H1 (cell line): ENCODE results near the gene CSF1.

Source experiments
- CREB1 ChIP-seq: IDR thresholded peaks from 2 replicates; pipeline ENCODE4 v1.6.1; 2012; ENCODE audit warnings: inconsistent platforms
- EP300 ChIP-seq, 2 experiments: IDR thresholded peaks; 1 replicate in 1 of 2; 2 replicates in 1 of 2; pipeline ENCODE4 v1.6.1; 2011 to 2012; ENCODE audit warnings: low read depth in 2 of 2, low read length in 2 of 2, mild to moderate bottlenecking in 2 of 2, borderline replicate concordance in 1 of 2, inconsistent platforms in 1 of 2, moderate library complexity in 1 of 2
- KDM1A ChIP-seq: fragments of 200-600, 300-600 bp; sonication (generic); IDR thresholded peaks from 2 replicates; pipeline ENCODE4 v1.7.1; 2016; ENCODE audit warnings: mild to moderate bottlenecking, low read length, borderline replicate concordance
- POLR2A ChIP-seq, 2 experiments: IDR thresholded peaks; 1 replicate in 1 of 2; 2 replicates in 1 of 2; pipeline ENCODE4 v1.6.1; 2011; ENCODE audit warnings: low read depth in 2 of 2, low read length in 2 of 2, mild to moderate bottlenecking in 2 of 2; ENCODE audit errors: control extremely low read depth in 1 of 2
- SIN3A ChIP-seq, 2 experiments: IDR thresholded peaks in 1 of 2; conservative IDR thresholded peaks in 1 of 2; 2 replicates each; pipeline ENCODE4 v1.6.1; 2011 to 2012; ENCODE audit warnings: low read length in 2 of 2, improper control_type of control experiment in 1 of 2, low read depth in 1 of 2, mild to moderate bottlenecking in 1 of 2
- SRF ChIP-seq: IDR thresholded peaks from 2 replicates; pipeline ENCODE4 v1.6.1; 2011; ENCODE audit warnings: mild to moderate bottlenecking, low read depth, low read length, moderate library complexity
- SUZ12 ChIP-seq: fragments of 200-600 bp; sonication (generic); IDR thresholded peaks from 2 replicates; pipeline ENCODE4 v1.6.1; 2012; ENCODE audit warnings: mild to moderate bottlenecking, inconsistent platforms, low read length, moderate library complexity, mixed read lengths
- TCF12 ChIP-seq: IDR thresholded peaks from 2 replicates; pipeline ENCODE4 v1.6.1; 2011; ENCODE audit warnings: low read depth, mild to moderate bottlenecking, low read length
- TF ChIP-seq, protein P1 (sequence below), 3 experiments: IDR thresholded peaks; 1 replicate in 2 of 3; 2 replicates in 1 of 3; pipeline versions ENCODE4 v1.5.1 to v1.6.1; 2011; ENCODE audit warnings: low read length in 3 of 3, mild to moderate bottlenecking in 3 of 3, inconsistent platforms in 2 of 3, low read depth in 1 of 3, moderate library complexity in 1 of 3; ENCODE audit not compliant: insufficient read depth in 1 of 3; ENCODE audit errors: control extremely low read depth in 1 of 3
- TF ChIP-seq, protein P2 (sequence below): IDR thresholded peaks from 2 replicates; pipeline ENCODE4 v1.6.1; 2011; ENCODE audit warnings: low read depth, mild to moderate bottlenecking, low read length; ENCODE audit not compliant: insufficient read depth

DNA sequence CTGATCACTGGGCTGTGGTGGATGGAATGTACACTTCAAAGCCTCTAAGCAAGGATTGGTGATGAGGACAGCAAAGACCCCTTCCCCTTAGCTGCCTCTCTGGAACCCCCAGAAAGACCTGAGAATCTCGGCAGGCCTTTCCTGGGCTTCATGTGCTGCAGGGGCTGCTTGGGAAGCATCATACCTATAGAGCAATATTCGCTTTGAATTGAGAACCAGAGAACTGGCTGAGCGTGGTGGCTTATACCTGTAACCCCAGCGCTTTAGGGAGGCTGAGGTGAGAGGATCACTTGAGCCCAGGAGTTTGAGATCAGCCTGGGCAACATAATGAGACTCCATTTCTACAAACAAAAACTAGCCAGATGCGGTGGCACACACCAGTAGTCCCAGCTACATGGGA, 22.0 kb downstream of the CSF1 start:
- no peak for TF ChIP-seq SUZ12
- TF ChIP-seq POLR2A (IDR thresholded peaks at IDR 0.05; ENCODE audit: control extremely low read depth in 1 of 2, low read depth in 2 of 2, low read length in 2 of 2), result no peak
- no peak for TF ChIP-seq SIN3A (conservative IDR thresholded peaks at IDR 0.05 in 1 of 2, IDR thresholded peaks at IDR 0.05 in 1 of 2; ENCODE audit: low read depth in 1 of 2, low read length in 2 of 2)
- TF ChIP-seq, protein P1, sequence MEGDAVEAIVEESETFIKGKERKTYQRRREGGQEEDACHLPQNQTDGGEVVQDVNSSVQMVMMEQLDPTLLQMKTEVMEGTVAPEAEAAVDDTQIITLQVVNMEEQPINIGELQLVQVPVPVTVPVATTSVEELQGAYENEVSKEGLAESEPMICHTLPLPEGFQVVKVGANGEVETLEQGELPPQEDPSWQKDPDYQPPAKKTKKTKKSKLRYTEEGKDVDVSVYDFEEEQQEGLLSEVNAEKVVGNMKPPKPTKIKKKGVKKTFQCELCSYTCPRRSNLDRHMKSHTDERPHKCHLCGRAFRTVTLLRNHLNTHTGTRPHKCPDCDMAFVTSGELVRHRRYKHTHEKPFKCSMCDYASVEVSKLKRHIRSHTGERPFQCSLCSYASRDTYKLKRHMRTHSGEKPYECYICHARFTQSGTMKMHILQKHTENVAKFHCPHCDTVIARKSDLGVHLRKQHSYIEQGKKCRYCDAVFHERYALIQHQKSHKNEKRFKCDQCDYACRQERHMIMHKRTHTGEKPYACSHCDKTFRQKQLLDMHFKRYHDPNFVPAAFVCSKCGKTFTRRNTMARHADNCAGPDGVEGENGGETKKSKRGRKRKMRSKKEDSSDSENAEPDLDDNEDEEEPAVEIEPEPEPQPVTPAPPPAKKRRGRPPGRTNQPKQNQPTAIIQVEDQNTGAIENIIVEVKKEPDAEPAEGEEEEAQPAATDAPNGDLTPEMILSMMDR (IDR thresholded peaks at IDR 0.05; ENCODE audit: control extremely low read depth in 1 of 3, insufficient read depth in 1 of 3, low read depth in 1 of 3, low read length in 3 of 3), result no peak
- no peak for TF ChIP-seq TCF12
- no peak for TF ChIP-seq EP300 (IDR thresholded peaks at IDR 0.05; ENCODE audit: borderline replicate concordance in 1 of 2, low read depth in 2 of 2, low read length in 2 of 2)
- TF ChIP-seq SRF, result no peak
- no peak for TF ChIP-seq KDM1A
- TF ChIP-seq, protein P2, sequence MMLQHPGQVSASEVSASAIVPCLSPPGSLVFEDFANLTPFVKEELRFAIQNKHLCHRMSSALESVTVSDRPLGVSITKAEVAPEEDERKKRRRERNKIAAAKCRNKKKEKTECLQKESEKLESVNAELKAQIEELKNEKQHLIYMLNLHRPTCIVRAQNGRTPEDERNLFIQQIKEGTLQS, result no peak
- no peak for TF ChIP-seq CREB1
